Fibroblast of skin of abdomen (primary cell): ENCODE data around the gene CD164L2.

Experiments
- DNase-seq: peaks from one replicate; pipeline ENCODE4 v3.0.0-alpha.2; 2013

Gene CD164L2

DNA sequence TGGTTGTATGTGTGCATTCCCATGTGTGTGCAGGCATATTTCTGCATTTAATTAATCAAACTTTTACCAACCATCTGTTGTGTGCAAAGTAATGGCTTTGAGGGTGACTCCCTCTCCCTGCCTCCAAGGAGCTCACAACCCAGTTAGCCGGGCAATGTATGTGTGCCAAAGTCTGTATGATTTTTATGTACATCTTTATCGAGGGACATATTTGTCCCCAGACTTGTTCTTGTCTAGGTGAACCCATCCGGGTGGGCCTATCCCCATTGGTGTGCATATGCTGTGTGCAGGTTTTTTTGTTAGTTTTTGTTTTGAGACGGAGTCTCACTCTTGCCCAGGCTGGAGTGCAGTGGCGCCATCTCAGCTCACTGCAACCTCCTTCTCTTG lies 39.5 kb downstream of the CD164L2 start:
- peak; percentile 27 for DNase-seq

DNA sequence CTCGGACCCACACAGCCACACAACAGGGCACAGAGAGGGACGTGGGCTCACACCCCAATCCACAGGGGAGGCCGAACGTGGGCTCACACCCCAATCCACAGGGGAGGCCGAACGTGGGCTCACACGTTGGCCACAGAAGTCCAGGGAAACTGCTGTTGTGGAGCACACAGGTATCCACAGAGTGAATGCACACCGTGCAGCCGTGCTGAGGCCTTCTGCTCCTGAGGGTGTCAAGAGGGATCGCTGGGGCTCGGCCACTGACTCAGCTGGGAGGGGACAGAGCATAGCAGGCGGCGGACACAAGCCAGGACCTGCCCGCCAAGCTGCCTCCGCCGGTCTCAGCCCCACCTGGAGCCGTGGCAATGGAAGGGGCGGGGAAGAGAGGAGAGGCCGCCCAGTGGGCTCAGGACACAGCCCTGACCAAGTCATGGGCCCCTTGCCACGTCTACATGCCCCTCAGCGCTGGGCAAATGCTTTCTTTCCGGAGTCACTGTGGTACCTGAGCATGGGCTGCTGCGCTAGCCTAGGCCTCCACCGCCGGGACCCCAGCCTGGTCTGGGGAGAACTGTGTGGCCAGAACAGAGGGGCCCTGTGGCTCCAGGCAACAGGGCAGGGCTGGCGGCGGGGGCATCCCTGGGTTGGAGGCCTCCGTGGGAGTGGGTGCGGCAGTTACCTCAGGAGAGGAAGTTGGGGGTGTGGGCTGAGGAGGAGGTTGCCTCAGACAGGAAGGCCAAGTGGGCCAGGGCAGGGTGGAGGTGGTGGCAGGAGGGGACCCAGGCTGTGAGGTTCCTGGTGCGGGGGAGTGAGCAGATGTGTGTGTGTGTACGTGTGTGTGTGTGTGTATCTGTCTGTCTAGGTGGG lies 40.1 kb downstream of the CD164L2 start:
- DNase-seq = no peak

DNA sequence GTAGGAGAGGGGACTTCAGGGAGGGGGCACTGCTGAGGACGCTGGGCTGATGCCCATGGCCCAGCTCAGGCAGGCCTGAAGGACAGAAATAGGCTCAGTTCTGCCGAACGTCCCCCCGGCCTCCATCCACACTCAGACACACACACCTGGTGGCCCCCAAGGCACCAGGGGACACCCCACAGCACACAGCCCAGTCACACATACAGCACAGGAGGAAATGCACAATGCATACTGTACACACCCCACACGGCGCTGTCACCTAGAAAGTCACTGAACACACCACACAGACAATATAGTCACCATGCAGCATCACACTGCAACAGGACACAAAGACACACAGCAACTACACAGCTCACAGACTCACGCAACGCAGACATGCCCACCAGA lies 40.7 kb downstream of the CD164L2 start:
- DNase-seq = no peak

DNA sequence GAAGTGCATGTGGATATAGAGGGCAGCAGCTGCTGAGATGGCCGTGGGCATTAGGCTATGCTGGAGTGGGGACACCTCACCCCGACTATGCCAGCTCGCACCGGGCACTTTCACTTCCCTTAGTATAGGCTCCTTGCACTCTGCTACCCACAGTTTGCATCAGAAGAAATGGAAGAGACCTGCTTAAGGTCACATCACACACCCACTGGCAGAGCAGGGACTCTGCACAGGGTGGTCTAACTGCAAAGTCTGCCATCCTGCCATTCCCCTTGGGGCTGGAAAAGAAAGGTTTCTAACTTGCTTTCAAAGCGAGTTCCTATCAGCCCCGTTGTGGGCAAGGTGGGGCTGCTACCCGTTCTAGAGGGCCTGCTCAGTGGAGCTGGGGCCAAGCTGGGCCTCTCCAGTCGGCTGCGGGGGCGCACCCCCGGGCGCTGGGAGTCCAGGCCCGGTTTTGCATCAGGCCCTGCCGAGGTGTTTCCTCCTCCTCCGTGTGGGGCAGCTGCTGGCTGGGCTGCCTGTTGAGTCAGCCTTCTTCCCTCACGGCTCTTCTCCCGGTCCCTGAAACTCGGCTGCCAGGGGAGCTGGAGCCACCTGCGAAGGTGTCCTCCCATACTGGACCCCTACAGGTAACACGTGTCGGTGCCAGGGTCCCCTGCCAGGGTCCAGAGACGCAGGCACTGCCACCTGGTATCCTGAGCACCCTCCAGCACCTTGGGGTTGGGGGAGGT lies 41.4 kb downstream of the CD164L2 start, which contains the start of gene SYTL1:
Gene SYTL1 (plus strand): TSS at position 498 of the 728 bp plus-strand sequence. CDS start 3,313 bp downstream, outside the sequence.
- DNase-seq = peak; percentile 76

DNA sequence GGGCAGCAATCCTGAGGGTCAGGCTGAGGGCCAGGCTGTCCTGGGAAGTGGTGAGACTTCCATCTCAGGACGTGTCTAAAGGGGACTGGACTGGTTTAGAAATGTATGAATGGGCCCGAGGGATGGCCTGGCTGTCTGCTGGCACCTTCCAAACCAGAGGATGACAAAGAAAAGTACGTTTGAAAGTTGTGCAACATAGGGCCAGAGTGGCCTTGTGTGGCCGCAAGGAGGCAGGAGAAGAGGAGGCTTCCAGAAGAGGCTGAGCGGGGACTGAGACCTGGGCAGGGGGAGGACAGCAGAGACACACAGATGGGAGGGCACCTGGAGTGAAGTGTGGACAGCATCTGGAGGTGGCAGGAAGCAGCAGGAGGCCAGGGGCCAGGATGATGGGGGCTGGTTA lies 43.9 kb downstream of the CD164L2 start:
- no peak for DNase-seq

DNA sequence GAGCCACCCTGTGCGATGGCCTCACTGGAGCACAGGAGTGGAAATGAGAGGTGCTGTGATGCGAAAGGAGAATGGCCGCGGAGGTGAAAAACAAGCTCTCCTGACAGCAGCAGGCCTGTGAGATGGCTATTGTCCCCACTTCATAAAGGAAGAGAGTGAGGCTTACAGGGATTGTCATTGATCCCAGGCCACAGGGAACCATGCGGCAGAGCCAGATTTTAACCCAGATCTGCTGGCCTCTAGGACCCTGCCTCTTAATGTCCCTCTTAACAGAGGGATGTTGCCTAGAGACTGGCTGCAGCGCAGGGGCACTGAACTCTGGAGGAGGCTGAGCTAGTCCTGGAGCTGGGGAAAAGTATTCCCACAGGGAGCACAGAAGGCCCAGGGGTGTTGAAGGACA lies 44.4 kb downstream of the CD164L2 start:
- DNase-seq = no peak

DNA sequence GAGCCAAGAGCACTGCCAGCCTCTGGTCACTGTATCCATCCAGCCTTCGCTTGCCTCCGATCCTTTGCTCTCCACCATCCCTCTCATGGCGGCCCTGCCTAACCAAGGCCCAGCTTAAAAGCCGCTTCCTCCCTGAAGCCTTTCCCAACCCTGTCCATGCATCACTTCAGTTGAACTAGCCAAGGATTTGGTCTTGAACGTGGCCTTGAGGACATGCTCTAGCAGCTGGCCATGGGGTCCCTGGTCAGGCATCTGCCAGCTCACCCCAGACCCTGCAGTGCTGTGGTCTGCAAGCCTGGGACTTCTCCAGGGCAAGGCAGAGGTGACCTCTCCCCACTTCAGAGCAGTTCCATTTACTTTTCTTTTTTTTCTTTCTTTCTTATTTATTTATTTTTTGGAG lies 46.4 kb downstream of the CD164L2 start:
- no peak for DNase-seq

DNA sequence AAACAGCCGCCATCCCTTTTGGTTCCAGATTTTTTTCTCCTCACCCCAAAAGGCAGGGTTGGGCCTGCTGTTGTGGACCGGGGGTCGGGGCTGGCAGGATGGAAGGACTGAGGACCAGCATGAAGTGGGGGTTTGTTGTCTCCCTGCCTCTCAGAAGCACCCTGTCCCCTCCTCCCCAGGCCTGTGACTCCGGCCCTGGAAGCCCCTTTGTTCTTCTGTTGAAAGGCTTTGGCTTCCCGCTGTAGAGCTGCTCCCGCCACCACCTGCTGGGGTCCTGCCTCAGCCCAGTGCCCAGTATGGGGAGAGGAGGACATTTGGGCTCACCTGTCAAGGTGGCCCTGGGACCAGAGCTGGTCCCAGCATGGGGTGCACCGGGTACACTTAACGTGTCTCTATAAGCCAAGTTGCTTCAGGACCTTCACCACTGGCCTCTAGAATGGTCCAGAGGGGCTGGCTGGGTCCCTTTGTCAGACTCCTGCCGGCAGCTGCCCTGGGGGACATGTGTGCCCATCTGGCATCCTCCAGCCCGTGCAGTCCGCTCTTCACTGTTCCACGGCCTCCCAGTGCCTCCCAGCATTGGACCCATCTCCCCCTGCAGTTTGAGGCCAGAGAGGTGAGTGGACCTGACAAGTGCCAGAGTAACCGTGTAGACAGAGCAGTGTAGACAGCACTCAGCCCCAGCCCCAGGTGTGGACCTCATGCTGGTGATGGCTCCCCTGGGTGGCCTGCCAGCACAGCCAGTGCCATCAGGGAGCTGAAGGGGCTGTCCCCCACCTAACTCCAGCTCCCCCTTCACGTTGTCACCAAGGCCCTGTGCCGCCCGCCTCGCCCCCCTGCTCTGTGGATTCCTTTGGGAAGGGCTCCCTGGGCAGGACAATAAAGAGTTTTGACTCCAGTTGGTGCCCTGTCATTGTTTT lies 47.4 kb downstream of the CD164L2 start:
- DNase-seq = no peak

DNA sequence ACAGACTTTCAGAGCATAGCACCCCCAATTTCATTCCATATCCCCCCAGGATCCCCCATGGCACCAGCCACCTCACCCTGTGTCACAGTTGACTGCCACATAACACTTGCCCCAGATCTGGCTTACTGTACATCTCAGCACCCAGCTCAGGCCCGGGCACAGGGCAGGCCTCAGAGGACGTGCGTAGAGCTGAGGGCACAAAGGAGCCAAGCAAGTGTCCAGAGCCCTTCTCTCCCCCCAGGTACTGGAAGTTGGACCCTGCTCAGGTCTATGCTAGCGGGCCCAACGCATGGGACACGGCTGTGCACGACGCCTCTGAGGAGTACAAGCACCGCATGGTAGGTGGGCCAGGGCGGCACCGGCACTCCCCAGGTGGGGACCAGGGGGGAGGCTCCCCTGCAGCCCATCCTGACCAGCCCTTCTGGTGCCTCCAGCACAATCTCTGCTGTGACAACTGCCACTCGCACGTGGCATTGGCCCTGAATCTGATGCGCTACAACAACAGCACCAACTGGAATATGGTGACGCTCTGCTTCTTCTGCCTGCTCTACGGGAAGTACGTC lies 49.3 kb downstream of the CD164L2 start:
- DNase-seq = no peak

DNA sequence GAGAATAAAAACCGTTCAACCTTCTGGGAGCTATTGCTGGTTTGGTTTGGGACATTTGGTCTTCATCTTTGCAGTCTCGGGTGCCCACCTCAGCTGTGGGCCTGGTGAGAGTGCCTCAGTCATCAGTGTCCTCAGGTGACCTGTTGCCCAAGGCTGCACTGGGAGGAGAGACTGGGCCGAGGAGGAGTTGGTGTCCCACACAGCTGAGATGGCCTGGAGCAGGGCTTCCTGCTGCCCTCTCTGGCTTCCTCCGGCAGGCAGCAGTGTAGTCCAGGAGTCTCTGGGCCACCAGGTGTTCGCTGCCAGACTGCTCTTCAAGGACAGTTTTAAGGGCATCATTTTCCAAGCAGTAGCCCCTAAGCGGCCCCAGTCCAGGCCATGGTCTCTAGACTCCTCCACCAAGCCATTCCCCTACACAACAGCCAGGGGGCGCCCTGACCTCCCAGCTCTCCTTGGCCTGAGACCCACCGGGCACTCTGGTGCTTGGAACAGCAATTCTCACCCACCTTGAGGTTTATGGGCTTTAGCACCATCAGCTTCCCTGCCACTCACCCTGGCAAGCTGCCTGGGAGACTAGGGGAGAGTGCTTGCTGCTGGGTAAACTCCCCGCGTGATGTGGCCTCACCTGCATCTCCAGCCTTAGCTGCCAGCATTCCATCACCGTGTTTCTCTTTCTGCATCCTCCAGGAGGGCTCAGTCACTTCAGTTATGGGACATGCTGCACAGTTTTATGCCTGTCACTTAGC lies 50.4 kb downstream of the CD164L2 start:
- no peak for DNase-seq

DNA sequence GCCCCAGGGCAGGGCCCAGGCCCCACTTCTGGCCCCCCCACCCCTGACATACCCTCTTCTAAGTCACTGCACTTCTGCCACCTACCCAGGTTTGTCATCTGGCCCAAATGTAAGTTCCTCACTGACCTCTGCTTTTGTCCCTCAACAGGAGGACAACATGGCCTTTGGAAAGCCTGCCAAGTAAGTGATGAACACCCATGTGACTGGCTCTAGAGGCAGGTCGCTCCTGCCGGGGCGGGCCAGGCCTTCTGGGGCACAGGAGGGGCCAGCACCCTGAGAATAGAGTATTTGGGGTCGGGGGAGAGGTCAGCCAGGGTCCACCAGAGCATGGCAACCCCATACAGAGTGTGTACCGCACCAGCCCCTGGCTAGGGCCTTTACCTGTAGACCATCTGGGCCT lies 51.2 kb downstream of the CD164L2 start:
- no peak for DNase-seq

DNA sequence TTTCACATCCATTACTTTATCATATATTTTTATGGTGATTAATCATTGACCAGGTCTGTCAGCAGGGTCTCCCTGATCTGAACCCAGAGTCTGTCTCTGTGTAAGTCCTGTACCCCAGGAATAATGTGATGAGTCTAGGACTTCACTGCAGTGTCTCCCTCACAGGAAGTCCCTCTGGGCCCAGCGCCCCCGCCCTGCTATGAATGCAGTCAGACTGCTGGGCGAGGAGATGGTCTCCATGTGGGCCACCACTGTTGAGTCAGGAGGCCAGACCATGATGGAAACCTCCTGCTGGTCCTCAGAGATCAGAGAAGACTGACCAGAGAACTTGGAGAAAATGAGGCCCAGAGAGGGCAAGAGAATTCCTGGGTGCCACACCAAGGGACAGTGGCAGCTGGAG lies 51.7 kb downstream of the CD164L2 start:
- DNase-seq = no peak

DNA sequence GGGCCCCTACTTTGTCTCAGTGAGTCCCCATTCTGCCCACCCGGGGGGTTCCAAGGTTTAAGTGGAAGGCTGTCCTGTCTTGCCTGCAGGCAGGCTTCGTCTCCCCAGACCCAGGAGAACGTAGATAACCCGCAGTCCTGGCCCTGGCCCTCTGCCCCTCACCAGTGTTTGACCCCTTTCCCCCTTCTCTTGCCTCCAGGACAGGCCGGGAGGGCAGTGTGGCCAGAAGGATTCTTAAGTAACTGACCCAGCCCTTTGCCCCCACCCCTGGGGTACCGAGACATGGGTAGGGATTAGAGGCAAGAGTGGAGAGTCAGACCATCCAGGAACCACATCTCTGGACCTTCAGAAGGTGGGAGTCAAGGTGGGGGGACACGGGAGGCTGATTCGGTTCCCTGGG lies 52.3 kb downstream of the CD164L2 start:
- no peak for DNase-seq
